HG03139 (cell line): ENCODE measurements around the gene GXYLT1.
"Not testable (repeated sequence)": the region's sequence is repeated elsewhere in the genome, so short reads cannot be mapped to it uniquely, and the experiment has no call there.

Experiments used
- ATAC-seq: cut with Tn5 transposase; IDR thresholded peaks from one replicate; pipeline ENCODE4 v1.9.1; 2021; ENCODE audit not compliant: unreplicated experiment

GXYLT1 gene

GRCh38 chr12:42103155-42103554, 41.5 kb downstream of the GXYLT1 start:
- no peak for ATAC-seq

GRCh38 chr12:42102720-42103119, 42.0 kb downstream of the GXYLT1 start:
- ATAC-seq = no peak

GRCh38 chr12:42099433-42099832, 45.2 kb downstream of the GXYLT1 start:
- no peak for ATAC-seq

- ATAC-seq = peak; percentile 92
Measured at GRCh38 chr12:42097971-42098370, 46.7 kb downstream of the GXYLT1 start.

- no peak for ATAC-seq
Measured at GRCh38 chr12:42094277-42094676, 50.4 kb downstream of the GXYLT1 start.

- ATAC-seq = no peak
Measured at GRCh38 chr12:42091769-42092168, 52.9 kb downstream of the GXYLT1 start.

GRCh38 chr12:42090899-42091298, 53.8 kb downstream of the GXYLT1 start:
- ATAC-seq = no peak

- ATAC-seq = no peak
Measured at GRCh38 chr12:42086031-42086430, 58.6 kb downstream of the GXYLT1 start.

GRCh38 chr12:42085594-42085993, 59.1 kb downstream of the GXYLT1 start:
- ATAC-seq = no peak

GRCh38 chr12:42084522-42084921, 60.2 kb downstream of the GXYLT1 start:
- no peak for ATAC-seq

GRCh38 chr12:42076976-42077375, 67.7 kb downstream of the GXYLT1 start:
- no peak for ATAC-seq

GRCh38 chr12:42070036-42070435, 74.6 kb downstream of the GXYLT1 start:
- ATAC-seq = no peak

GRCh38 chr12:42059127-42059526, 85.5 kb downstream of the GXYLT1 start:
- no peak for ATAC-seq

GRCh38 chr12:42056130-42056529, 88.5 kb downstream of the GXYLT1 start:
- peak; percentile 88 for ATAC-seq

GRCh38 chr12:42053456-42053855, 91.2 kb downstream of the GXYLT1 start:
- ATAC-seq = no peak

GRCh38 chr12:42048980-42049379, 95.7 kb downstream of the GXYLT1 start:
- ATAC-seq = not testable (repeated sequence)

GRCh38 chr12:42039577-42039976, 105.1 kb downstream of the GXYLT1 start:
- ATAC-seq = no peak

- ATAC-seq = no peak
Measured at GRCh38 chr12:42039176-42039575, 105.5 kb downstream of the GXYLT1 start.

- no peak for ATAC-seq
Measured at GRCh38 chr12:42031847-42032564, 112.7 kb downstream of the GXYLT1 start.
